A204.1 (cell line): ENCODE data around the gene FGFR3.

Source experiments
- FAIRE-seq: peaks from 2 replicates; lab custom pipeline; 2012; peaks lifted over from hg19 to GRCh38; lab: Jason Lieb, UNC

The FGFR3 gene

DNA sequence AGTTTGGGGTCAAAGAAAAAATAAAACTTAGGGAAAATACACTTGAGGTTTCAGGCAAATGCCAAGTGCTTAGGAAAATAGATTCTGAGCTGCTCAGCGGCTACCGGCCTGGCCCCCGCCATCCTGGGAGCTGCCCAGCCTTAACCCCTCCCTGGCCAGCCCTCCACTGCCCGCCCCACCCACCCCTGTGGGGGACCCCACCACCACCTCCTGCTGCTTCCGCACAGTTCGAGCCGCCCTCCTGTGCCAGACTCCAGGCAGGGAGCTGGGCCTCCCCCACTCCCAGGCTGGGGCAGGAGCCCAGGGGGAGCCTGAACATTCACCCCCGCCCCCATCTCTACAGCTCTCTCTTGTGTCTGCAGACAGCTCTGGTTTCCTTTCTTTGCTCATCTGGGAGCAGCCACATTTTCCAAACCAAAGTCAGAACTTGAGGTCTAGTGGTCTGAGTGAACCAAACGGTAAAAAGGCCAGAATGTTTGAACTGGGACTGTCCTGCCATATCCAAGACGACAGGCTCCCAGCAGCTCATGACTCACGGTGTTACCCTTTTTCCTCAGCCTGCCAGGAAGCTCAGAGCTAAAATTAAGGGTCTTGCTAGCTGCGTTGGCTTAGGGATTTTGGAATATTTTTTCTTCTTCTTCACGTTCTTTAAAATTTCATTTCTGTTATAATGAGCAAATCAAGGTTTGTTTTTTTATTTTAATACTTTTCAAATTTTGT is 4.7 kb upstream of the FGFR3 start:
- no peak for FAIRE-seq

DNA sequence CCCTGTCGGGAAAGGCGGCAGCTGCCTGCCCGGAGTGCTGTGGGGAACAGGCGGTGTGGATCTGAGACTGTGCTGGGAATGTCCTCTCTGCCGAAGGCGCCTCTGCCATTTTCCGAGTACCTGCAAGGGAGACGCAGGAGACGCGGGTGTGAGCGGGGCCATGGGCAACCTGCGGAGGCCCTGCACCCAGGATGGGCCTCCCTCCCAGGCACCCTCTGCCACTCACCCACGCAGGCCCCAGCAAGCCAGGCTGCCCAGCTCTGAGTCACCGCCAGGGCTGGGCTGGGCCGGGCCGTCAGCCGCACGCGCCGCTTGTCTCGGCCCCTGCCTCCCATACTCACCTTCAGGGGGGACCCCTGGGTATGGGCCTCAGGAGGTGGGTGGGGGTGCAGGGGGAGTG is 3.5 kb upstream of the FGFR3 start:
- FAIRE-seq = no peak

DNA sequence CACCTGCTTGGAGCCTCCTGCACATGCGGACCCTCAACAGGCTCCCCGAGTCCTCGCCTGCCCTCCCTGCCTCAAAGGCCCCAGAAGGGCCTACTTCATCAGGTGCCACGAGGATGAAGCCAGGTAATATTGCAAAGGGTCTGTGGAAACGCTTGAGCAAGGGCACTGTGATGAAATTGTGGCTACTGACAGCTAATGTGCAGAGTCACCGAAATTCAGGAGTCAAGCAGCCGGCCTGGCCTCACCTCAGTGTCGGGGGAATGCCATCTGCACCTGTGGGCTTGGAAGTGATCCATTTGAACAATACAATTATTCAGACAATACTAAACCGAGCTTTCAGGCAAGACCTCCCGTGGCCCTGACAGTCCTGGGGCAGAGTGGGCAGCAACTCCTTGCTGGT is 3.1 kb upstream of the FGFR3 start:
- no peak for FAIRE-seq

DNA sequence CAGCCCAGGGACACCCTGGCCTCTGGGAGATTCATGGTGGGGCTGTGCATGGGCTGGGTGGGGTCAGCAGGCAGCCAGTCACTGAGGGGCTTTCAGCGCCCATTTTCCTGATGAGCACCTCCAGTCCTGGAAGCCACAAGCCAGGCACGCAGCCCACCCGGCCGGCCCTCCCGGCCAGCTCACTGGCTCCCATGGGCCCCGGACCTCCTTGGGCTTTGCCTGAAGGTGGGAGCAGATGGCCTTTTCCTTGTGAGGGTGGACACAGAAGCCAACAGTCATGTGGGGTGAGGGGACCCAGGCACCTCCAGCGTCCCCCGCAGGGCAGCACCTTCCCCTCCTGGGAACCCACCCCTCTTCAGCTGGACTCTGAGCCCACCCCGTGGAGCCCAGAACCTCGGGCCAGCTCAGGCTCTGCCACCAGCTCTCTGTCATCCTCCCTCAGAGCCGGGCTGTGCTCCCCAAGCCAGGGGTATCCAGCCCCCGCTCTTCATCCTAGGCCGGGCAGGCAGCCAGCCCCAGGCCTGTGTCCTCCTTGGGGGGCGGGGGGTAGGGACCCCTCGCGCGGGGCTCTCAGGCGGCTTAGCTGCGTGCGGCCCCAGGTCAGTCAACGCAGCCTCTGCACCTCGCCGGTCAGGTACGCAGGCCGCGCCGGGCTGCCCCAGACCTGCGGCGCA is 798 bp upstream of the FGFR3 start:
- FAIRE-seq = no peak

DNA sequence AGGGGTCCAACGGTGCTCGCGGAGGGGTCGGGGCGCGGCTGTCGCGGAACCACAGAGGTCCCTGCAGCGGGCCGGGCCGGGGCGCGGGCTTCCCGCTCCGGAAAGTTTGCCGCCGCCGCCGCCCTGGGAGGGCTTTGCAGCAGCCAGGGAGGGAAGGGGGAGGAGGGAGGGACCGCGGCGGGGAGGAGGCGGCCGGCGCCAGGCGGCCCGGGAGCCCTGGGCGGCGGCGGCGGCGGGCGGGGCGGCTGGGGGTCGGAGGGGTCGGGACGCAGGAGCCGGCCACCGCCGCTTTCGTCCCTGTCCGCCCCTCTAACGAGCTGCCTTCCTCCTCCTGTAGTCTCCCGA is 375 bp downstream of the FGFR3 start:
- no peak for FAIRE-seq

DNA sequence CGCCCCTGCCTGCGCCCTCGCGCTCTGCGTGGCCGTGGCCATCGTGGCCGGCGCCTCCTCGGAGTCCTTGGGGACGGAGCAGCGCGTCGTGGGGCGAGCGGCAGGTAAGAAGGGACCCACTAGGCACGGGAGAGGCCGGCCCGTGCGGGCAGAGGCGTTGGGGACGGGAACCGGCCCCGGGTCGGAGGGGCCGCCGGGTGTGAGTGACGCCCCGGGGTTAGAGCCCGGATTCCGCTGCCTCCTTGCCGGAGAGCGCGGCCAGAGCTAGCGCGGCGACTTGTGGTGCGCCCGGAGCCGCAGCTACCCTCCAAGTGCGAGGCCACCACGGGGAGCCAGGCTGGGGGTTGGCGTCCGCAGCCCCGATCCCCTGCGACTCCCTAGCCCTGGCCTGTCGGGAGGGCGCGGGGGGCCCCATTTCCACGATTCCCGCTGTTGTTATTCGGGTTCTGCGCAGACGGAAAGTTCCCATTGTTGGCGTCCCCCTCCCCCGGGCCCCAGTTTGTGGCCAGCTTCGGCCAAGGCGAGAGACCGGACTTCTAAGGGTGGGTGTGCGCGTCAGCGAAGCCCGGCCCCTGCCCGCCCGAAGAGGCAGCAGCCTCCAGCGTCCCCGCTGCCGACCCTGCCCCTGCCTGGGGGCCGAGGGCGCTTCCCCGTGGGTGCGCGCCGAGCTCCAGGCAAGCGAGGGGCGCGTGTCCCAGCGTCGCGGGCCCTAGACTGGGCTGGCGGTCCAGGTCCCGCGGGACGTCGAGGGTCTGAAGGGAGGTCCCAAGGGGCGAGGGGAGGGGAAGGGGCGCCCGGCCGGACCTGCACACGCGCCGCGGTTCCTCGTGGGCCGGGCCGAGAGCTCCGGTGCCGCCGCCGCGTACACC is 1.1 kb downstream of the FGFR3 start:
- FAIRE-seq = no peak

DNA sequence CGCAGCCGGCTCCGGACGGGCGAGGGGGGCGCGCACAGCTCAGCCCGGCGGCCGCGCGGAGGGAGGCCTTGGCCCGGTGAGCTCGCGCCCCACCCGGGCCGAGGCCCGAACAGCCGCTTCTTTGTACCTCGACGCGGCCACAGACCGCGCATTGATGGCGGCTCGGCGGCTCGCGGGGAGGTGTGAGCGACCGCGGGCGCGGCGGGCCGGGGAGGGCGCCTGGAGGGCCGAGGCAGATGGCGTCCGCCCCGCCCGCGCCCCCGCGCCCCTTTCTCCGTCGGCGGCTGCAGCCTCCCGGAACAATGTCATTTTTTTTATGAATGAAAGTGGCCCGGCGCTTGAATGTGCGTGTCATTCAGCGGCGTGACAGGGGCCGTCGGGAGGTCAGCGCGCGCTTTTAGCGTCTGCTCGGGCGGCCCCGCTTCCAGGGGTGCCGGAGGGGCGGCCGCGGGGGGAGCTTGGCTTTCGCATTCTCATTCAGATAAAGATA is 1.8 kb downstream of the FGFR3 start:
- no peak for FAIRE-seq

DNA sequence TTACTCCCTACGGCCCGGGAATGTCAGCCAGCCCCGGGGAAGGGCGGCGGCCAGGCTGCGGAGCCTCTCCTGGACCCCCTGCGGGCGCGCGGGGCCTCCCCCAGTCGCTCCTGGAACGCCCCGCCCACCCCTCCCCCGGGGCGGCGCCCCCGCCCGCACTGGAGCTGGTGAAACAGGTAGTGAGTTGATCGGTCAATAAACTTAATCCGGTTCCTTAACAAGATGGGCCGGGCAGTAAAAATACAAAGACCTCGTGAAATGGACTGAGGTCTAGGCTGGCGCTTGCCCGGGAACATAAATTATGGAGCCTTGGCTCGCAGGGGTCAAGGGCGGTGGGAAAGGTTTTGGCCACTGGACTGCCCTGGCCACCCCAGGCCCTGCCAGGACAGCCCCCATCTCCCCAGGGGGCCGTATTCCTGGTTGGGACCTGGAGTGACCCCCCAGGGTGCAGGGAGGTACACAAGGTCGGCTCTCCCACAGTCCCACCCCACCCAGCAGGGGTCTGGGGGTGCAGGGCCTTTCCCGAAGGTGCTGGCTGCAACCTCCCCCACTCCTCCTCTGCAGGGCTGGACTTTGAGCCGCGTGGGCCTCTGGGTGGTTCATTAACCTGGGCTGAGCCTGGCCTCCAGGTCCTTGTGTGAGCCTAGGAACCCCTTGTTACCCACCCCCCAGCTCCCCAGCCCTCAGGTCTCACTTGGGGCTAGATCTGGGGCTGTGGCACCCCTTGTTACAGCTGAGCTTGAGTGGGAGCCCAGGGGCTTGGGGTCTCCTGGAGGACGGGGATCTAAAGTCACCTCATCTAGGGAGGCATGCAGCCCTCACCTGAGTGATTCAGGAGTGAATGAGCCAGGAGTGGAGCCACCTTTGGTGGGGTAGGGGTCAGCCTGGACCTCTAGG is 2.5 kb downstream of the FGFR3 start:
- no peak for FAIRE-seq

DNA sequence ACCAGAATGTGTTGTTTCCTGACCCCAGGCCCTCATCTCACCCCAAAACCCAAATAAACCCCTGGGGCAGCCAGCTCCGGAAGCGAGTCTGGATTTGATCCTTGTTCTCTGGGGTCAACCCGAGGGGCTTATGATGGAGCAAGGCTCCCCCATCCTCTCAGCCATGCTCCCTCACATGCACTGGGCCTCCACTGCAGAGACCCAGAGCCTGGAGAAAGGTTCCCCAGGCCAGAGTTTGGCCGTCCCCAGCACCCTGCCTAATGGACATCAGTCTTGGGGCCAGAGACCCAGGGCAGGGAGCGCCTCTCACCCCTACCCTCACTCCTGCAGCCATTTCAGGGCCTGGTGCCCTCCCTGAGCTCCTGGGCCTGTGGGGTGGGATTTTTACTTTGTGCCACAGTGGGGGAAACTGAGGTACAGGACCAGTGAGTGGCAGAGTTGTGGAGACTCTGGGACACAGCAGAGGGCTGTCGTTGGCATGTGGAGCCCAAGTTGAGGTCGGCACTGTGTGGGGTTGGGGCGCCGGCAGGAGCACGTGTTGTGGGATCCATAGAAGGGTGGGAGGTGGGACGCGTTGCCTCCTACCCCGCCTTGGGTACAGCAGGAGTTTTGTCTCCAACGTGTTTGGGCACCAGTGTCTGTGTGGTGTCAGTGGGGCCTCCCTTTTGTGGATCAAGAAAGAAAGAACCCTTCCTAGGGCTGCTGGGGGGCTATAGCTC is 3.6 kb downstream of the FGFR3 start:
- no peak for FAIRE-seq

DNA sequence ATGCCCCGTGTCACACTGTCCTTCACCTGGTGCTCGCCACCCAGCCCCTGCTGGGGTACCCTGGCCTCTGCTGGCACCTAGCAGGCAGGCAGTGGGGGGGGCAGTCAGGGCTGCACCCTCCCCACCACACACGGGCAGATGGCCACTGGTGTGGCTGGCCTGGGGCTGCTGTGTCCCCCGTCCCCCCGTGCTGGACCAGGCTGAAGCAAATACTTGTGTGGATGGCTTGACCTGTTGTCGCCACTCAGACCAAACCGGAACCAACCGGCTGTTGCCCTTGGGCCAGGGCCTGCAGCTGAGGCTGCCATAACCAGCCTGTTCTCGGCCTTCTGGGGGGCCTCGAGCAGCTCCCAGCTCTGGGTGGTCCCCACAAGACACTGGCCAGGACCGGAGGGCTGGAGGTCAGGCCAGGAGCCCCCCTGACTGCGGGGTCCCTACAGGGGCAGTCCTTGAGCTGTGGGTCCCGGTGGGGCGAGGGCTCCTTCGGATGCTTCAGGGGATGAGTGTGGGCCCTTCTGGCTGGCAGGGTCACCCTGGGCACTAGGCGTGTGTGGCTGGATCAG is 4.3 kb downstream of the FGFR3 start:
- FAIRE-seq = no peak

DNA sequence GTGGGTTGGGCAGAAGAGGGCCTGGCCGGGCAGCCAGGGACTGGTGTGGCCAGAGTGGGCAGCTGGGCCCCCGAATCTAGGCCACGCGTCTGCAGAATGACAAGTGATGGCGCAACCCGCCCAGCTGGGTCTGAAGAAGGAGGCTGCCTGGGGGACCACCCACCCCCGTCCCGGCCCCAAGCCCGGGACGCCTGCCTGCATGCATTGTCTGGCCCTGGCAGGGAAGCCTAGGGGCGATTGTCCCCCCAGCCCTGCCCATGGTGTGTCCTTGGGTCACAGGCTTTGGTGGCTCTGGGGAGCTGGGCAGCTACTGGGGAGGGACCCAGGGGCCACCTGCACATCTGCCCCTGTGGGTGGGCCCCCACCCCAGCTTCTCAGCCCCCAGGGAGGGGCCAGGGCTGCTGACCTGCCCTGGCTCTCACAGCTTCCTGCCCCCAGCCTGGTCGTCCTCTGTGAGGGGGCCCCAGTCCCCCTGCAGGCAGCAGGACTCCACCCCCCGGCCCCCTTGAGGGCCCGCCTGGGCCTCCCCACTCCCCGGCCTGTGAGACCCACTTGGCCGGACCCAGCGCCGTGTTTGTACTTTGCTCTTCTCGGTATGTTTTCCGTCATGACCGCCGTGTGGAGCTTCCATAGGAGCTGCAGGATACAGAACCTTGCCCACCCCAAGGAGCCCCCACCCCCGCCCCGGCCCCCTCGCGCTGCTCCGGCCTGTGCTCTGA is 4.9 kb downstream of the FGFR3 start:
- no peak for FAIRE-seq

DNA sequence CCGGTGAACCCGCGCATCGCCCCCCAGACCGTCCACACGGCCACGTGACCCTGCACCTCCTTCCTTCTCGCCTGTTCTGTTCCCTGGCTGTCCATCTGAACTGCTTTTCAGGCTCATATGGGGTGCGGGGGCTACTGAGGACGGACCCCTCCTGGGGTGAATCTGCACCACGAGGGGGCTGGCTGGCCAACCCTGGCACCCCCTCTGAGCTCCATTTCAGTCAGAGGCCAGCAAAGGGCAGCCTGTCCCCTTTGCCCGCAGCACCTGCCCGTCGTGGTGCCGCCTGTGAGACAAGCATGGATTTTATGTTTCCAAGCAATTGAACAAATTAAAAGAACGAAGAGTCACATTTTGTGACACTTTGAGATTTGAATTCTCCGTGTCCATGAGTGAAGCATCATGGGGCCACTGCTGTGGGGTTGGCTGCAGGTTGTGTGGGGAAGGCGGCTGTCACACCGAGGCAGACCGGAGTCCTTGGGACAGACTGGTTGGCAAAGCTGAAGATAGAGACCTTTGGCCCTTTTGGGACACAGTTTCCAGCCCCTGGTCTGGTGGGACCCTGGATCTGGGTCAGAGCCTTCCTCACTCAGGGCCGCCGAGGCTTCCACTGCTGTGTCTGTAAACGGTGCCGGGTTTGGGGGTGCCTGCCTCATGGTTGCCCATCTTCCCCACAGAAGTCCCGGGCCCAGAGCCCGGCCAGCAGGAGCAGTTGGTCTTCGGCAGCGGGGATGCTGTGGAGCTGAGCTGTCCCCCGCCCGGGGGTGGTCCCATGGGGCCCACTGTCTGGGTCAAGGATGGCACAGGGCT is 5.7 kb downstream of the FGFR3 start:
- no peak for FAIRE-seq

DNA sequence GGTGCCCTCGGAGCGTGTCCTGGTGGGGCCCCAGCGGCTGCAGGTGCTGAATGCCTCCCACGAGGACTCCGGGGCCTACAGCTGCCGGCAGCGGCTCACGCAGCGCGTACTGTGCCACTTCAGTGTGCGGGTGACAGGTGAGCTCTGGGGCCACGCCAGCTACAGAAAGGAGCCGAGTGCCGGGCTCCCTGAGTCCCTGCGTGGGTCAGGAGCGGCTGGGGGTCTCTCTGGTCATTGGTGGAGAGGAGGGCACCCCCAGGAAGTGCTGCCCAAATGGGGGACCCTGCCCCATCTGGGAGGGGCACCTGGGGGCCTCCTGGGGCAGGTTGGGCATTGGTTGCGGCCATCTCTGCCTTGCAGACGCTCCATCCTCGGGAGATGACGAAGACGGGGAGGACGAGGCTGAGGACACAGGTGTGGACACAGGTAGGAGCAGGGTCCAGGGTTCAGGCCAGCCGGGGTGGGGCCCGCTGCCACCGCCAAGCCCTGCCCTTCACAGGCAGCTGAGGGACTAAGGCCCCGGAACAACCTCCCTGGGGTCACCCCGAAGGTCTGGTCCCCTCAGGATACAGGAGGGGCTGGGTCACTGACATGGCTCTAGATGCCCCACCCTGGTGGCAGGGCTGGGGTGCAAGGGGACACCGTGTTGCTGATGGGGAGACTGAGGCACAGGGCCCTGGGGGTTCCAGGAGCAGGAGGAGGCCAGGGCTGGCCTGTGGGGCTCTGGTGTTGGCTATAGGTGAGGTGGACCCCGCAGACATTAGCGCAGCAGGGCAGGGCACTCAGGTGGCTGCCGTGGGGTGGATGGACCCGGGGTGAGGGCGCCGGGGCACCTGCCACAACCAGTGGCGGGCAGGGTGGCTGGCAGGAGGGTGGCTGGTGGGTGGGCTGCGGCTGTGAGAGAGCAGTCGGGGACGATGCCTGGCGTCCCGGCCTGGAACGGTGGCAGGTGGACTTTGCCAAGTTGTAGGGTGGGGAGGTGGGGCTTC is 6.6 kb downstream of the FGFR3 start:
- no peak for FAIRE-seq

DNA sequence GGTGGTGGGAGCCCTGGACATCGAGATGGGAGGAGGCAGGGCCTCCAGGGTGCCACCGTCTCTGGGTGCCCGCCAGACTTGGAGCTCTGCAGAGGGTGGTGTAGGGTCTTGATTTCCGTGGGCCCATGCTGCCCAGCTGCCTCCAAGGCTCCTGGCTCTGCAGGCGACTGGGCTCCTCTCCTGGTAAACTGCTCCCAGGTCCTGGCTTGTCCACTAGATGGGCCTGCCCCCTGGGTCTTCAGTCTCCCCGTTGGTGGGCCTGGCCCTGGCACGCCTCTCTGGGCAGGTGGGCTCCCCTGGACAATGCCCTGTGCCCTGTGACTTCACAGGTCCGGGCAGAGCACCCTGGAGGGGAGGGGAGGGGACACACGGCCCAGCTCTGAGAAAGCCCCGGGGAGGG is 7.7 kb downstream of the FGFR3 start:
- FAIRE-seq = no peak

DNA sequence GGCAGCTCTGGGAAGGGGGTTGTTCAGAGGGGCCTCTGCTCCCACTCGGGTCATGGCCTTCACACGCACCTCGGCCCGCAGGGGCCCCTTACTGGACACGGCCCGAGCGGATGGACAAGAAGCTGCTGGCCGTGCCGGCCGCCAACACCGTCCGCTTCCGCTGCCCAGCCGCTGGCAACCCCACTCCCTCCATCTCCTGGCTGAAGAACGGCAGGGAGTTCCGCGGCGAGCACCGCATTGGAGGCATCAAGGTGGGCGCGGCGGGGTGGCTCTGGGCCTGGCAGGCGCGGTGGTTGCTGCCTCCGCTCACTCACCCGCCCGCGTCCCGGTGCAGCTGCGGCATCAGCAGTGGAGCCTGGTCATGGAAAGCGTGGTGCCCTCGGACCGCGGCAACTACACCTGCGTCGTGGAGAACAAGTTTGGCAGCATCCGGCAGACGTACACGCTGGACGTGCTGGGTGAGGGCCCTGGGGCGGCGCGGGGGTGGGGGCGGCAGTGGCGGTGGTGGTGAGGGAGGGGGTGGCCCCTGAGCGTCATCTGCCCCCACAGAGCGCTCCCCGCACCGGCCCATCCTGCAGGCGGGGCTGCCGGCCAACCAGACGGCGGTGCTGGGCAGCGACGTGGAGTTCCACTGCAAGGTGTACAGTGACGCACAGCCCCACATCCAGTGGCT is 8.3 kb downstream of the FGFR3 start:
- FAIRE-seq = no peak

DNA sequence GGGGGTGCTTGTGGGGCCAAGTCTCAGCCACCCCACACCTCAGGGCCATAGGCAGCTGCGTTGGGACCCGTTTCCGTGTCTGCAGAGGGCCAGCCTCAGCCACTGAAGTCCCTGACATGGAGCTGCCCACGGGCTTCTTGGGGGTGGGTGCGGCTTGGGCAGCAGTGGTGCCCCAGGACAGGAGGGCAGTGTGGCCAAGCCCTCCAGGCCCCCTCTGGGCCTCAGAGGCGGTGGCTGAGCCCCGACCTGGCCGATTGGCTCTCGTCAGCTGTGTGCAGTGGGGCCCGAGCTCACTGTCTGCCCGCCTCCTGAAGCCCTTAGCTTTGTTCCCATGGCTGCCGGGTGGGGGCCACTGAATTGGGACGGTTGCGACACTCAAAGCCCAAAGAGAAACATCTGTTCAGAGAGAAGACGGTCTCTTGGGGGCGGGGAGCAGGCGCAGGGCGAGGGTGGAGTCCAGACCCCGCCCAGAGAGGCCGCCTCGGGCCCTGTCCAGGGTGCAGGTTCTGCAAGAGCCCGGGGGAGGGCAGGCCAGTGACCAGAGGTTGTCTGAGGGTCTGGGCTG is 9.1 kb downstream of the FGFR3 start:
- no peak for FAIRE-seq
